T-helper 1 cell (primary cell): ENCODE measurements around the gene PHEX.

Source experiments
- DNase-seq, 5 donors: peaks; one replicate each; pipeline ENCODE4 v3.0.0-alpha.2; 2012 to 2020
- total RNA-seq, 4 donors: gene quantifications; one replicate each; lab custom pipeline; 2026; lab: John Stamatoyannopoulos, UW

PHEX gene
- total RNA-seq: 0.95 to 11.8 (median 3.0) reads per million in 4 donors

GRCh38 chrX:22032084-22032483 lies at the start of gene PHEX:
Gene PHEX (plus strand): TSS chrX:22032325. CDS start chrX:22033006, 681 bp downstream.
- DNase-seq: no peak

GRCh38 chrX:21985332-21985777 lies 46.8 kb upstream of the PHEX start:
- DNase-seq: peak; percentile 15 to 74 (median 27)

- no peak for DNase-seq
Measured at GRCh38 chrX:21986596-21986995, 45.5 kb upstream of the PHEX start.

GRCh38 chrX:21989384-21989783 lies 42.7 kb upstream of the PHEX start:
- DNase-seq: peak in 1 of 5 donors; percentile 47

- DNase-seq: no peak
Measured at GRCh38 chrX:21990832-21991231, 41.3 kb upstream of the PHEX start.

- no peak for DNase-seq
Measured at GRCh38 chrX:21991504-21991903, 40.6 kb upstream of the PHEX start.

GRCh38 chrX:21993265-21993664 lies 38.9 kb upstream of the PHEX start:
- no peak for DNase-seq

GRCh38 chrX:21996872-21997455 lies 35.2 kb upstream of the PHEX start:
- peak in 1 of 5 donors; percentile 46 for DNase-seq

- DNase-seq: no peak
Measured at GRCh38 chrX:21998037-21998436, 34.1 kb upstream of the PHEX start.

- no peak for DNase-seq
Measured at GRCh38 chrX:22004866-22005265, 27.3 kb upstream of the PHEX start.

GRCh38 chrX:22012051-22012450 lies 20.1 kb upstream of the PHEX start:
- no peak for DNase-seq

GRCh38 chrX:22012931-22013330 lies 19.2 kb upstream of the PHEX start:
- no peak for DNase-seq

- no peak for DNase-seq
Measured at GRCh38 chrX:22015139-22015750, 16.9 kb upstream of the PHEX start.

GRCh38 chrX:22021751-22022324 lies 10.3 kb upstream of the PHEX start:
- no peak for DNase-seq

- no peak for DNase-seq
Measured at GRCh38 chrX:22024577-22024976, 7.5 kb upstream of the PHEX start.

GRCh38 chrX:22025751-22026150 lies 6.4 kb upstream of the PHEX start:
- no peak for DNase-seq

- DNase-seq: no peak
Measured at GRCh38 chrX:22026731-22027130, 5.4 kb upstream of the PHEX start.

- DNase-seq: no peak
Measured at GRCh38 chrX:22032506-22032905, 381 bp downstream of the PHEX start.

GRCh38 chrX:22033818-22034217 lies 1.7 kb downstream of the PHEX start:
- DNase-seq: no peak

GRCh38 chrX:22035236-22035635 lies 3.1 kb downstream of the PHEX start:
- no peak for DNase-seq

- DNase-seq: no peak
Measured at GRCh38 chrX:22037225-22037624, 5.1 kb downstream of the PHEX start.

GRCh38 chrX:22037911-22038537 lies 5.9 kb downstream of the PHEX start:
- peak in 1 of 5 donors; percentile 4 for DNase-seq

GRCh38 chrX:22039541-22039940 lies 7.4 kb downstream of the PHEX start:
- no peak for DNase-seq

GRCh38 chrX:22040184-22040583 lies 8.1 kb downstream of the PHEX start:
- no peak for DNase-seq
